D721Med (cell line): Measurements from ENCODE around the gene SOX4.

ENCODE experiments used
- DNase-seq: peaks from one replicate; pipeline ENCODE4 v3.0.0; 2011; ENCODE audit warnings: low spot score; ENCODE audit not compliant: insufficient read length
- FAIRE-seq: peaks from 2 replicates; lab custom pipeline; 2011; peaks lifted over from hg19 to GRCh38; lab: Jason Lieb, UNC
- TF ChIP-seq, protein P1 (sequence below): IDR thresholded peaks from 2 replicates; pipeline ENCODE4 v1.5.1; 2012; ENCODE audit warnings: mild to moderate bottlenecking, control low read depth; ENCODE audit not compliant: insufficient read depth; ENCODE audit errors: missing control alignments

SOX4 gene

DNA sequence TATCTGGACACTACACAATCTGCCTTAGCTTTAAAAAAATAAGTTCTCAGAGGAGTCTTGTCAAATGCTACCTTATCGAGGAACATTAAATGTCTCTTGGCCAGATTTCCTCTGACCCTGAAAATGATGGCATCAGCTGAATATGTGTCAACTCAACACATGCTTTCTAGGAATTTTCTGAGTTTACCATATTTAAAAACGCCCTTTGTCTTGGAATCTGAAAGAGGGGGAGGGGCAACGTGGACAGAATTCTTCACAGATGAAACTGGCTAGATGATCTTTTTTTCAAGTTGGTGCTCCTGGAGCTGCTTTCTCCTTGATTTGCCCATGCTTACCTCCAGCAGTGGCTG lies 5.1 kb downstream of the SOX4 start:
- no peak for FAIRE-seq
- TF ChIP-seq, protein P1, sequence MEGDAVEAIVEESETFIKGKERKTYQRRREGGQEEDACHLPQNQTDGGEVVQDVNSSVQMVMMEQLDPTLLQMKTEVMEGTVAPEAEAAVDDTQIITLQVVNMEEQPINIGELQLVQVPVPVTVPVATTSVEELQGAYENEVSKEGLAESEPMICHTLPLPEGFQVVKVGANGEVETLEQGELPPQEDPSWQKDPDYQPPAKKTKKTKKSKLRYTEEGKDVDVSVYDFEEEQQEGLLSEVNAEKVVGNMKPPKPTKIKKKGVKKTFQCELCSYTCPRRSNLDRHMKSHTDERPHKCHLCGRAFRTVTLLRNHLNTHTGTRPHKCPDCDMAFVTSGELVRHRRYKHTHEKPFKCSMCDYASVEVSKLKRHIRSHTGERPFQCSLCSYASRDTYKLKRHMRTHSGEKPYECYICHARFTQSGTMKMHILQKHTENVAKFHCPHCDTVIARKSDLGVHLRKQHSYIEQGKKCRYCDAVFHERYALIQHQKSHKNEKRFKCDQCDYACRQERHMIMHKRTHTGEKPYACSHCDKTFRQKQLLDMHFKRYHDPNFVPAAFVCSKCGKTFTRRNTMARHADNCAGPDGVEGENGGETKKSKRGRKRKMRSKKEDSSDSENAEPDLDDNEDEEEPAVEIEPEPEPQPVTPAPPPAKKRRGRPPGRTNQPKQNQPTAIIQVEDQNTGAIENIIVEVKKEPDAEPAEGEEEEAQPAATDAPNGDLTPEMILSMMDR: no peak

DNA sequence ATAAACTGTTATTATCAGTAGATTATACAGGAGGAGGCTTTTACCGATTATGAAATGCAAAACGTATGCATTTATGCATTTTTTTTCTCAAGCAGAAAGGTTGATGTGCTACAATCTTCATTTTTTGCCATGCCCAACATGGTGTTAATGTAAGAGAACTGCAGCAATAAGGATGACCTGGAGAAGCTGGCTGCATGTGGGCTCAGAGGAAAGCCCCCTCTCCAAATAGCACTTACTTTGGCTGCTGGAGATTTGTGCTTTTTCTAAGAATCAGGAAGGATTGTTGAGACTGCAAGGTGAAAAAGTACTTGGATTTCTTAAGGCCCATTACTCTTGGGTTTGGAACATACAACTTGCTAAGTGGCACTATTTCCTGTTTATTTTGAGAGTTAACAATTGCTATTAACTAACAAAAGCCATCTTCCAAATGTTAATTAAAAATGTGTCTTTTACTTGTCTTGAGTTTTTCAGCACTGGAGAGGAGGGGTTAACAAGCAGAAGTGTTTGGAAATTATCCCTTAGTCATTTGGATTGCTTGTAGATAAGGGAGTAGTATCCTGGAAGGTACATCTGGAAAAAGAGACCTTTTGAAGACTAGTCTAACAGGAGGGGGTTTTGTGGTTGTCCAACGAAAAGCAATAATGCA lies 5.6 kb downstream of the SOX4 start:
- TF ChIP-seq, protein P1: no peak
- no peak for DNase-seq
- FAIRE-seq: no peak

More for the DNA sequence above, 5.1 kb downstream of the SOX4 start:
- DNase-seq: no peak

DNA sequence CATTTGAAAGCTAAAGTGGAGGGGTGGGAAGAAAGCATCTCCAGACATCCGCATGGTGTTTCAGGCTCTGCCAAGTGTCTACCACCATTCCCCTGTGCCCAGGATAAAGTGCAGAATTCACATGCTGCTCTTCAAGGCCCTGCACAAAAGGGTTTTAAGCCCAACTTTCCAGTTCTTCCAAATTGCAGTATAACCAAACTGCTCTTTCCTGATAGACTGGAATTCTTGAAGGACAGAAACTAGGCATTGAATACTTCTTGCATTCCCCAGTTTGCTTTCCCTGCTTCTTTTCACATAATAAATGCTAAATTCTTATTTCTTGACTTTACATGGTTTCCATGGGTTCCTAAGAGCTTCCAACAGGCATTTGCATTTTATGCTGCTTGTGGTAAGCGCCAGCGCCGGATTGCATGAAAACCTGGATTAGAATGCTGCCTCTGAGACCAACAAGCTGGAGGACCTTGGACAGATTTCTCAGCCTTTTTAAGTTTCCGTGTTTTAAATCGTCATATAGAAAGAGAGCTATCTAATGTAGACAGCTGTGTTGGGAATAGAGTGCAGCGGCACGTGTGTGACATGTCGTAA lies 7.9 kb downstream of the SOX4 start:
- FAIRE-seq: no peak

DNA sequence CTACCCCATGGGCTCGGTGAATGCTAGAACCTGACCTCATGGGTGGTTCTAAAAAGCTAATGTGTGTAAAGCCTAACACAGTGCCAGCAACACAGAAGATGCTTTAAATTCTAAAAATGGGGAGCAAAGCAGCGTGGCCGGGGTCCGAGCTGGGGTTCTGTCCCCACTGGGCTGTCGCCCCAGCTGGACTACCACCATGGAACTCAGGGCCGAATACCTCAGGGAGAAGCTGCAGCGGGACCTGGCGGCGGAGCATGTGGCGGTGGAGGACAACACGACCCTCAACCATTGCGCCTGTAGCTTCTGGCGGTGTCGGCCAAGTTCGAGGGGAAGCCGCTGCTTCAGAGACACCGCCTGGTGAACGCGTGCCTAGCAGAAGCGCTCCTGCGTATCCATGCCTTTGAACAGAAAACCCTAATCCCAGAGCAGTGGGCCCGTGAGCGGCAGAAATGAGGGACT lies 8.4 kb downstream of the SOX4 start:
- FAIRE-seq (no peak), DNase-seq (no peak)
- TF ChIP-seq, protein P1: no peak

More for the DNA sequence above, 7.9 kb downstream of the SOX4 start:
- DNase-seq: no peak
- TF ChIP-seq, protein P1: no peak

DNA sequence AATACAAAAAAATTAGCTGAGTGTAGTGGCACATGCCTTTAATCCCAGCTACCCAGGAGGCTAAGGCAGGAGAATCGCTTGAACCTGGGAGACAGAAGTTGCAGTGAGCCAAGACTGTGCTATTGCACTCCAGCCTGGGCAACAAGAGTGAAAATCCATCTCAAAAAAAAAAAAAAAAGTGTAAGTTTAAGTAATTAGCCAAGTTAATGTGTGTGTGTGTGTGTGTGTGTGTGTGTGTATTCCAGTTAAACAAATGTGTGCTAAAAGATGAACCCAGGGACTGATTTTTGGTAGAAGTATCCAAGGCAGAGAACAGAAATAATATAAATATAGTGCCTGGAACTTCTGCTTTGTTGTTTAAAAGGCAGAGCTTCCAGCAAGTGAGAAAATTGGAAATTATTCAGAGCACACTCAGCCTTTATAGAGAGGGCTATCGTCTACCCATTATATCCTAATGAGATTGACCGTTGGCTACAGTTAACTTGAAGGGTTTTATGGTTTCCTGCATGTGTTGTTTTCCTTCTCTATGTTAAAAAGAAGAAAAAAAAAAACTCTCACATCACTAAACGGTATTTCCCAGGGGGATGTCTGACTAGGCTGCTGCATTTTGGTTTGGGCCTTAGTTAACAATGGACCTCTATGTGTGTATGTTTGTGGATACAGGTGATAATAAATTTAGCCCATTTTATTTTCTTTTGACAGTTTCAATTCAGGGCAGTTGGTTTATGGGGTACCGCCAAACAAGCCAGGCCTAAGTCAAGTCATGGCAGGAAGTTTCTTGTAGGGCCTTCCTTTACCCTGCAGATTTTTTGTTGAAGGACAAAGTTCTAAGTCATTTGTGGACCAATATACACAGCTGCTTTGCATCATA lies 9.8 kb downstream of the SOX4 start:
- TF ChIP-seq, protein P1: no peak
- FAIRE-seq: no peak
- no peak for DNase-seq

DNA sequence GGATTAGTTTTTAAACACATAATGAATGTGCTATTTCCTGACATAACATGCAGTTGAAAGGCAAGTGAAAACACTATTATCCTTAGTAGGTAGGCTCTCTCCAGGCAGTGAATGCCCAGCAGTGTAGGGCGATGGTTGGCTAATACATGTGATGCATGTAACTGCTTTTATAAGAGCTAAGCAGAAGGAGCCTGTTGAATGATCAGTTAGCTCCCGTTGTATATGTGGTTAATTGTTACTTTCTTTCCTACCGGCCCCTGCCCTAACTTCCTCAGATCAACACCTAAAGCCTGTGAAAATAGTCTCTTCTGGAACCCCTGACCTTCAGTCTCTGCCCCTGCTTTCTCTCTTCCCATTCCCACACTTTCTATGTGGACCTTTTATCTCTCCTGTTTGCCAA lies 10.5 kb downstream of the SOX4 start:
- FAIRE-seq (no peak), DNase-seq (no peak)
- TF ChIP-seq, protein P1: no peak

DNA sequence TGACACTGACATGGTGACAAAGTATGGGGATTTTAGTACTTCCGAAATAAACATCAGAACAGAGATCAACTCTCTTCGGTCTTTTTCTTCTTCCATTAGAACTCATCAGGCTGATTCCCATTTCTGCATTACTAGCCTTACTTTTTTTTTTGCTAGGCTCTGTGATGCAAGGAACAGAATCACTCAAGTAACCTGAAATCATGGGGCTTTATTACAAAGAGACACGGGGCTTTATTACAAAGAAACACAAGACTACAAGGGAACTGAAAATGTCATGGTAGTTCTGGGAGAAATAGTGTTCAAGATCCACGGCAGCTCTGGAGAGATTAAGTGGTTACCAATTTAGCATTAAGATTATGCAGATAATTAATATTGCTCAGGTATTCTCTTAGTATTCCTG lies 11.6 kb downstream of the SOX4 start:
- TF ChIP-seq, protein P1: no peak
- no peak for FAIRE-seq
- no peak for DNase-seq
